Left renal cortex interstitium (tissue), 4 donors: ENCODE data around the gene ZAP70. TPM values are rescaled to one million over a fixed set of nuclear protein-coding genes. Genes with fewer than 3 reads are reported as not detected.
"Not testable (repeated sequence)": the region's sequence is repeated elsewhere in the genome, so short reads cannot be mapped to it uniquely, and the experiment has no call there.

Experiments used
- DNase-seq, 4 donors: peaks; one replicate each; pipeline ENCODE4 v3.0.0-alpha.2; 2013; ENCODE audit warnings: low read depth in 4 of 4, low spot score in 2 of 4, missing footprints in 1 of 4
- polyA plus RNA-seq, 4 donors: library from polyadenylated mRNA; unstranded; fragments of 120-200 nt; gene quantifications; one replicate each; pipeline ENCODE4 v1.2.1, GENCODE V29; 2013; ENCODE audit not compliant: insufficient read length in 4 of 4

The ZAP70 gene
- polyA plus RNA-seq, 4 donors, result 1.5 to 2.9 (median 2.3) TPM

- DNase-seq, result peak in 3 of 4 donors; percentile 47 to 72 (median 67)
These were observed 15.8 kb upstream of the ZAP70 start for GRCh38 chr2:97697252-97698235.

- no peak for DNase-seq
These were observed 14.8 kb upstream of the ZAP70 start for GRCh38 chr2:97698530-97698929.

- peak in 1 of 4 donors; percentile 59 for DNase-seq
These were observed 13.5 kb upstream of the ZAP70 start for GRCh38 chr2:97699765-97700444.

DNA sequence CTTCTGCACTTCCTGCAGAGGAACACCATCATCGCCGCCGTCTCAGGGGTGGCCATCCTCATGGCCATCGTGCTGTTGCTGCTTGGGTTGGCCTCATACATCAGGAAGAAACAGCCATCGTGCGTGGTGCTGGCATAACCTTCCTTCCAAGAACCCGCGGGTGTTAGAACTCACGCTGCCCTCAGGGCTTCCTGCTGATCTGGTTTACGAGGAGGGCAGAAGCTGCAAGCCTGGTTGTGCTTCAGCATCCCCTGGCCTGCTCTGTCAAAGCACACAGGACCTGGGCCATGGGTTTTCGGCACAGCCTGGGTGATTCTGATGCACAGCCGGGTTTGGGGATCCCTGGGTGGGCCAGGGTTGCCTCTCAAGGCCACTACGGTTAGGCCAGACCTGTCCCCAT lies 12.2 kb upstream of the ZAP70 start:
- no peak for DNase-seq

- DNase-seq, result no peak
These were observed 11.4 kb upstream of the ZAP70 start for GRCh38 chr2:97701851-97702465.

DNA sequence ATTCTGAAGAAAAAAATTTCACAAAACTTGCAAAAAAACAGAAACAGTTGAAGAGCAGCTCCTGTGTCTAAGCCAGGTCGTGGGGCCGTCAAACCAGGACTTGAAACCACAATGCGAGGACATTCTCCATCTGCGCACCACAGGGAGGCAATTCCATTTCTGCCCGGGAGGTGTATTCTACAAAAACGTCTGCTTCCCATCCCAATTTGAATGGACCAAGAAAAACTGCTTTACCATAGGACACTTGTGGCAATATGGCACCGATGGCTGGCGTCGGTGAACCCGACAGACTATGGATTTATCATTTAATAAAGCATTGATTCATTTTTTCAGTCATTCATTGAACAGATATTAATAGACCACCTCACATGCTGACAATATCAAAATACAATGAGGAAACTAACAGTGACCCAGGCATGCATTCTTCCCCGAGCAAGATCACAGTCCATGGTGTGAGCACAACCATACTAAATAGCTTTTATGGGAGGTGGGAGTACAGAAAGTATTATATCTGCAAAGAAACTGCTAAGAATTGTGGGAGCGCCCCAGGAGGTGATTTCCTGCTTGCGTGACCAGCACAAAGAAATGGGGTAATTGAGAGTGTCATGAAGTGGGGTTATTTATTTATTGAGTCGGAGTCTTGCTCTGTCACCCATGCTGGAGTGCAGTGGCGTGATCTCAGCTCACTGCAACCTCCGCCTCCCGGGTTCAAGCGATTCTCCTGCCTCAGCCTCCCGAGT lies 10.5 kb upstream of the ZAP70 start:
- DNase-seq, result no peak

DNA sequence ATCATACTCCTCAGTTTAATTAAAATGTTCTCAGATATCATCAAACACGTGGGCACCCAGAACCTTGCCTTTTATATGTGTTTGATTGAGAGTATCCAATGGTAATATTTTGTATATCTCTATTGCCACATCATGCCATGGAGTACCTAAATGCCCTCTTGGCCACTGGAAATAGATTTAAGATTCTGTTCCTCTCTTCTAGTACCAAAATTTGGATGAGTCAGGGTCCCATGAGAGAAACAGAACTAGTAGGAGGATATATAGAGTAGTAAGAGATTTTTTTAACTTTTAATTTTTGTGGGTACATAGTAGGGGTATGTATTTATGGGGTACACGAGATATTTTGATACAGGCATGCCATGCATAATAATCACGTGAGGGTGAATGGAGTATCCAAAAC lies 9.6 kb upstream of the ZAP70 start:
- DNase-seq, result no peak

- no peak for DNase-seq
These were observed 8.4 kb upstream of the ZAP70 start for GRCh38 chr2:97704989-97705388.

DNA sequence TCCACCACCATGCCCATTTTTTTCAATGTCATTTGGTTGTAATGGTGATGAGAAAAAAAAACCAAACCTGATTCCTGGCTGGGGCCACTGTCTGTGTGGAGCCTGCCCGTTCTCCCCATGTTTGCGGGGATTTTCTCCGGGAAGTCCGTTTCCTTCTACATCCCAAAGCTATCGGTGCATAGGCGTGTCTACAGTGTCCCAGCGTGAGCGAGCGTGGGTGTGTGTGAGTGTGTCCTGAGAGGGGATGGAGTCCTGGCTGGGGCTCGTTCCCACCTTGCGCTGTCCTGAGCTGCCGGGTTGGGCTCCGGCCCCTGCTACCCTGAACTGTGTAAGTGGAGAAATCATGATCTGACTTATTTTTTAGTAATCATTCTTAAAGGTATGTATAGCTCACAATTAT lies 7.3 kb upstream of the ZAP70 start:
- DNase-seq, result no peak

GRCh38 chr2:97706708-97707345 lies 6.5 kb upstream of the ZAP70 start:
- DNase-seq, result no peak

DNA sequence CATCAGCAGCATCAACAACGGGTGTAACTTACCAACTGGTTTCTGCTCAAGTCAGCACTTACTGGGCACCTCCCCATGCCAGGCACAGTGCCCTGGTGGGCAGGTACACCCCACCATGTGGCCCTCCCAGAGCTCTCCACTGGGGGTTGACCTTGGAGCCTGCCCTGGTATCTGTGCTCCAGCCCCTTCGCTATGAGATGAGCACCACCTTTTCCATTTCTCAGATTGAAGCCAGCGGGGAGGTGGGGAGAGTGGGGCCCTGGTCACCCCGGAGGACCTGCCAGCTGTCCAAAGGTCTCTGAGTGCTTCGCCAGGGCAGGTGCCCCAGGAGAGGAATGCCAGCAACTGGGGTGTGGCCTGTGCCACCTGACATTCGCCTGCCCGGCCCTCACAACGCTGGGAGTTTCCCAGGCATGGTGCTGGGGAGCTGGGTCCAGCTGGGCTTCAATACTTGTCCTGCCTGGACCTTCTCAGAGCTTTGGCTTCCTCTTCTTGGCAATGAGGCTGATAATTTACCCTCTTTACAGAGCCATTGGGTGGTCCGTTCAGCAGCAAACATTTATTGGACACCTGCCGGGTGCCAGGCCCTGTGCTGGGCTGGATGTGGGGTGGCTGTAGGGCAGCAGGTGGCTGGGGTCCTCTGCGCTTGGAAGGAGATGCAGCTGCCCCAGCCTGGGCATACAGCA lies 5.9 kb upstream of the ZAP70 start:
- DNase-seq, result no peak

DNA sequence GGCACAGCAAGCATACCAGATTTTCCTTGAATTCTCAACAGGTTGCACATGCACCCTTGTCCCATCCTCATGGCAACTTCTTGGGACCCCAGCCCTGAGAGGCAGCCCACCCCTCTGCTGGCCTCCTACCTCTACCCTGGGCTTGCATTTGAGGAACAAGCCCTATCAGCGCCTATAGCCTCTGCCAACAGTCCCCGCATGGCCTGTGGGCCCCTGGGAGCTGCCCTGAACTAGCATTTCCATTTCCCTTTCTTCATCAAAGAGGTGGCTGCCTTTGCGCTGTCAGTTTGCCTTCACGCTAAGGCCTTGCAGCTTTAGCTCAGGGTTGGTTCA lies 5.4 kb upstream of the ZAP70 start:
- DNase-seq, result no peak

DNA sequence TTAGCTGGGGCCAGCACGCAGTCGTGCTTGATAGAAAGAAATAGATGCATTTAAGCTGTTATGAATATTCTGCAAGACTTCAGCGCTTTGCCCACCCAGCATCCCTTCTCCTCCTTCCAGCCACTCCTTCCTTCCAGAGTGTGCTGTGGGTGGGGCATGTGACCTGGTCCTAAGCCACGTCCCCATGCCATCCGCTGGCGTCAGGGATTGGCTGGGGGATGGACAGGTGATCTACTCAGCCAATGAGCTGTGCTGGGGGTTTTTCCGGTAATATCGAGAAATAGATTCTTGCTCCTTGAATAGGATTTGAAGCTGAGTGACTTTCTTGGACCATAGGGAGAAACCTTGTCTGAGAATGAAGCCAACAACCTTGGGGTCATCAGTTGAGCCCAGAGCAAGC lies 4.8 kb upstream of the ZAP70 start:
- no peak for DNase-seq

GRCh38 chr2:97711394-97711711 lies 2.0 kb upstream of the ZAP70 start:
- no peak for DNase-seq

GRCh38 chr2:97712175-97712574 lies 1.2 kb upstream of the ZAP70 start:
- not testable (repeated sequence) for DNase-seq

DNA sequence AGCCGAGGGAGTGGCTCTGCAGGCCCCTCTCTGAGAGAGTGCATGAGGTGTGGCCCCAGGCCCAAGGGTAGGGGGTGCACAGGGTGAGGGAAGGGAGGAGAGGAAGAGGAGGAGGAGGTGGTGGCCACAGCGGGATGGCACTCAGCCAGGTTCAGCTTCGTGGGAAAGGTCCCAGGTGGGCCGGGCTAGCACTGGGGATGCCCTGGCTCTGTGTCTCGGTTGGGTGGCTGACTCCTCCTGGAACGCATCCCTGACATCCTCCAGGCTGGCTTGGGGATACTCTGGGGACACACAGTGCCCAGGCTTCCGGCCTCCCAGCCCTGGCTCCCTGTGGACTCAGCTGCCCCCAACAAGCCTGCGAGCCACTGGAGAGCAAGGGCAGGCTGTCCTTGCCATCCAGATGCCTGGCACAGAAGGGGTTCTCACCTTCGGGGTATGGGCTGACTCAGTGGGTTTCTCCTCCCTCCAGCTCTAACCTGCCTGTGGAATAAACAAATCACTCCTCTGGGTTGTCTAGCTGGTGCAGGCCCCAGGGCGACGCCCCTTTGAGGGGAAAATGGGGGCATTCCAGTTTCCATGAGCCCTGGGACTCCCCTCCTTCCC lies 582 bp upstream of the ZAP70 start:
- no peak for DNase-seq

DNA sequence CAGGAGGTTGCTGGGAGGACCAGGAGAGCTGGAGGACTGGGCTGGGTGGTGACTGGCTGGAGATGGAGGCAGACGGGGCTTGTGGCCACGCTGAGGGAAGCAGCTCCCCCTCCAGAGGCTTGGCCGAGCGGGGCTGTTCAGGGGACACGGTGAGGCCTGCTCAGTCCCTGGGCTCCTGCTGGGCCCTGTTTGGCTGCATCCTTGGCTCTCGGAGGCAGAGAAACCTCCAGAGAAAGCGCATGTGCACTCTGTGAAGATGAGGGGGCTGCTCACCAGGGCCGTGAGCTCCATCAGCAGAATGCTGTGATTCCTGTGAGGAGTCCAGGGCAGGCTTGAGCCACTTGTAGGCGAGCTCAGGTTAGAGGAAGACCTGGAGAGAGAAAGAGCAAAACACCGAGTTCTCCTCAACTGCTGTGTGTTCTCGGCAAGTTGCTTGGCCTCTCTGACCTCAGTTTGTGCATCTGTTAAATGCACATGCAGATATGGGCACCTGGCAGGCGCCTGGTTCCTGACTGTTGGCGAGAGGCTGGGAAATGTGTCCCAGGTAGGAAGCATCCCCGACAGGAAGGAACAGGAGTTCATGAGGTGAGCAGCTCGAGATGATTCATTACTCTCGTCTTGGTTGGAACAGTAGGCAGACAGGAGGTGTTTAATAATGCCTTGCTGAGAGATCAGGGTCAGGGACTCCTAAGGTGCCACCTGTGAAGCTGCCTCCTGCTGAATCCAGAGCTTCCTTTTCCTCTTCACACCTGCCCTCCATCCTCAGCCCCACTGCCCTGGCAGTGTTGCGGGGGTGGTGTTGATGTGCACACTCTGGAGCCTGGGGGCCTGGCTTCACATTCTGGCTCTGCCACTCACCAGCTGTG lies 941 bp downstream of the ZAP70 start:
- DNase-seq, result no peak

DNA sequence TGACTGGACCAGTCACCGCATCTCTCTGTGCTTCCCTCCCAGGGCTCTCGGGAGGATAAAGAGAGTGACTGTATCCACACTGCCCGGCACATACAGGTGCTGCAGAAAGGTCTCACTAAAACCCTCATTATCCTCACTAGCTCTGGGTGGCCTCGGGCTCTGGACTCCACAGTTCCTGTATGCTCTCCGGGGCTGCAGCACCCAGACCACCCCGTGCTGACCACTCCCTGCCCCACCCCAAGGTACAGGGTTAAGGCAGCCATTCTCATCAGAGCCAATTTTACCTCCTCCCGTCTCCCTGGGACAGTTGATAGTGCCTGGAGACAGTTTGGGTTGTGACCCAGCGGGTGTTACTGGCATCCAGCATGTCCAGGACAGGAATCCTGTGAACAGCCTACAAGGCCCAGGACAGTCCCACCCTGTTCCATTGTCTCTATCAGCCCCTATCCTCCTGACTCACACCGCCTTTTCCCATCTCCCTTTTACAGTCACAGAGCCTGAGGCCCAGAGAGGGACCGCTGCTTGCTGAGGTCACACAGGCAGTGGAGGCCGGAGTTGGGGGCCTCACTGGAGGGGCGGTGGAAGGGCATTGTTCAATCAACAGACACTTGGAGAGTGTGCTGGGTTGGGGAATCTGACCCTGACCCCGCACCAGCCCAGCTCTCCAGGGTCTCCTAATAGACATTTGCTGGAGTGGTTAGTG lies 1.7 kb downstream of the ZAP70 start:
- no peak for DNase-seq
